Glutamatergic neuron (in vitro differentiated cells): Measurements from ENCODE around the gene ATN1. TPM values are rescaled to one million over a fixed set of nuclear protein-coding genes. Genes with fewer than 3 reads are reported as not detected.

Experiments used
- DNase-seq: peaks from one replicate; pipeline ENCODE4 v3.0.0; 2022
- H3K27ac Mint-ChIP-seq: one replicate; pipeline ENCODE4 v1.8.0; 2020; ENCODE audit warnings: mild to moderate bottlenecking, mixed read lengths, inconsistent platforms; ENCODE audit not compliant: unreplicated experiment
- H3K27me3 Mint-ChIP-seq: one replicate; pipeline ENCODE4 v1.8.0; 2020; ENCODE audit warnings: mild to moderate bottlenecking, moderate library complexity, mixed read lengths, inconsistent platforms; ENCODE audit not compliant: unreplicated experiment
- H3K36me3 Mint-ChIP-seq: one replicate; pipeline ENCODE4 v1.8.0; 2020; ENCODE audit warnings: mild to moderate bottlenecking, mixed read lengths, inconsistent platforms; ENCODE audit not compliant: unreplicated experiment
- H3K4me1 Mint-ChIP-seq: one replicate; pipeline ENCODE4 v1.8.0; 2020; ENCODE audit warnings: mild to moderate bottlenecking, low read depth, mixed read lengths, inconsistent platforms; ENCODE audit not compliant: unreplicated experiment
- H3K4me3 Mint-ChIP-seq: one replicate; pipeline ENCODE4 v1.8.0; 2020; ENCODE audit warnings: mild to moderate bottlenecking, mixed read lengths, inconsistent platforms; ENCODE audit not compliant: unreplicated experiment
- H3K9me3 Mint-ChIP-seq: one replicate; pipeline ENCODE4 v1.8.0; 2020; ENCODE audit warnings: mild to moderate bottlenecking, moderate library complexity, mixed read lengths, inconsistent platforms; ENCODE audit not compliant: unreplicated experiment
- CTCF ChIP-seq: fragments of 200-600 bp; sonication (generic); IDR thresholded peaks from one replicate; pipeline ENCODE4 v1.5.0; 2021; ENCODE audit not compliant: partially characterized antibody, unreplicated experiment
- total RNA-seq: library from RNA; stranded (reverse); fragmentation: NEBNext Ultra II Directional; extraction: Animal tissue kit (Norgen Biotek cat#: 25700); gene quantifications from one replicate; pipeline ENCODE4 v1.2.1, GENCODE V29; 2021; ENCODE audit not compliant: unreplicated experiment

Gene ATN1
- total RNA-seq, 1 donor from 2014 or later = 94.6 TPM

GRCh38 chr12:6944381-6945186 lies 16.8 kb downstream of the ATN1 start:
- H3K36me3 Mint-ChIP-seq = peaks cover 4% of the 10 kb centered on the region
- peaks cover 17% of the 10 kb centered on the region for H3K4me1 Mint-ChIP-seq
- peak; percentile 93 for DNase-seq
- peak; percentile 76 for TF ChIP-seq CTCF
- H3K27me3 Mint-ChIP-seq = peaks cover 30% of the 10 kb centered on the region
- peak overlapping the region; percentile 99 for H3K27ac Mint-ChIP-seq
- H3K9me3 Mint-ChIP-seq = peaks cover 19% of the 10 kb centered on the region
- H3K4me3 Mint-ChIP-seq = peak overlapping the region; percentile 97

- Mint-ChIP-seq H3K4me1 (peaks cover 17% of the 10 kb centered on the region), H3K9me3 (peaks cover 16% of the 10 kb centered on the region), H3K36me3 (peaks cover 2% of the 10 kb centered on the region), H3K27ac (peak overlapping the region; percentile 99), H3K27me3 (peaks cover 25% of the 10 kb centered on the region), H3K4me3 (peak overlapping the region; percentile 97)
- no peak for DNase-seq
- no peak for TF ChIP-seq CTCF
Observed at GRCh38 chr12:6945613-6946012, 17.9 kb downstream of the ATN1 start.

GRCh38 chr12:6946033-6946919 lies 18.5 kb downstream of the ATN1 start:
- Mint-ChIP-seq H3K36me3 (no peaks in the 10 kb centered on the region), H3K27me3 (peaks cover 25% of the 10 kb centered on the region), H3K4me3 (peak overlapping the region; percentile 97), H3K27ac (peak overlapping the region; percentile 99), H3K9me3 (peaks cover 14% of the 10 kb centered on the region), H3K4me1 (peaks cover 17% of the 10 kb centered on the region)
- TF ChIP-seq CTCF = no peak
- DNase-seq = peak; percentile 73

- Mint-ChIP-seq H3K36me3 (no peaks in the 10 kb centered on the region), H3K9me3 (peaks cover 14% of the 10 kb centered on the region), H3K27ac (peak overlapping the region; percentile 87), H3K4me1 (peaks cover 17% of the 10 kb centered on the region), H3K4me3 (peak overlapping the region; percentile 97), H3K27me3 (peaks cover 25% of the 10 kb centered on the region)
- peak; percentile 18 for TF ChIP-seq CTCF
- no peak for DNase-seq
Observed at GRCh38 chr12:6946920-6947374, 19.2 kb downstream of the ATN1 start.
